Right lobe of liver (tissue), 4 donors: ENCODE measurements around the gene PARL.

Experiments
- CTCF ChIP-seq, 4 donors: fragments of 200-600 bp in 3 of 4; fragments of 450-650 bp in 1 of 4; IDR thresholded peaks; one replicate each; pipeline versions ENCODE4 v1.5.1 to v1.8.0; 2016 to 2022; ENCODE audit warnings: antibody characterized with exemption in 4 of 4, mild to moderate bottlenecking in 2 of 4
- POLR2A ChIP-seq: fragments of 450-650 bp; IDR thresholded peaks from one replicate; pipeline ENCODE4 v1.6.1; 2017; ENCODE audit warnings: antibody characterized with exemption, mild to moderate bottlenecking
- donor health status: DM: no; HTN: no; CAD: no.
- donor health status: DM: no; HTN: no; CAD: no.
- donor health status: DM: no; HTN: yes; CAD: no.

GRCh38 chr3:183781246-183781645, 103.4 kb downstream of the PARL start:
- TF ChIP-seq POLR2A (no peak), CTCF (IDR thresholded peaks at IDR 0.05) (no peak)
